ENCODE measurements around the gene PDGFA. TPM values are rescaled to one million over a fixed set of nuclear protein-coding genes. Genes with fewer than 3 reads are reported as not detected.

The PDGFA gene
- total and polyA plus RNA-seq, 8 donors, result 11.1 to 93.0 (median 41.8) TPM

DNA sequence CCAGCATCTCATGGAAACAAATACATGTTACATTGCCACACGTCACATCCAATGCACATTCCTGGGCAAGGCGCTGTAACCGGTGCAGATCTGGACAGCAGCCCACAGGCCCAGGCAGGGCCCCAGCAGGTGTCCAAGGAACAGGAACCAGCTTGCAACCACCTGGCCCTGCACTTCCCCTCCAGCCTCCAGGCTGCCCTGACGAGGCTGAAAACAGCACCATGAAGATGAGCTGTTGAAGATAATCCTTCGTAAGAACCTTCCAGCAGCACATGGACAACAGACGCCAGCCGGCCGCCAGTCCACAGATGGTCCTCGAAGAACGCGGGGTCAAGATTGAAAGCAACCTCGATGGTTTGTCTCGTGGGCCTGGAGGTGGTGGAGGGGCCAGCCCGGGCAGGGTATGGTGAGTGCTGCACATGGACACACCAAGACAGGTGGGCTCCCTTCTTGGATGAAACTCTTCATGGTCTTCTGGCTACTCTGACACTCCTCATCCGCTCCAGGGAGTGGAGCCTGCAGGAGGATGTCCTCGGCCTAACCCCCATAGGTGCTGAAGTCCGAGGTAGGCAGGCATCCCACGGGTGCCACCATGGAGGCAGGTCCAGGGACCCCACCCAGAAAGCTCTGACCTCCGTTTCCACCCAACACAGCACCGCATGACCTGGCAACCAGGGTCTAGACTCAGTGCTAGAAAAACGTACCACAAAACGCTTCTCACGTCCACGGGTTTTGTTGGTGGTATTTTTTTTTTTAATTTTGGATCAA lies 22.9 kb downstream of the PDGFA start:
- intact Hi-C loops (cut with DNase I; ENCODE audit: low total_unique reads), result no loop called here
- Histone ChIP-seq H3K9me3 (no peaks in the 10 kb centered on the region), H3K27me3 (no peaks in the 10 kb centered on the region), H3K4me1 (peaks cover 0 to 13% (median 10%) of the 10 kb centered on the region in 4 donors), H3K36me3 (peaks cover 23 to 58% (median 52%) of the 10 kb centered on the region in 4 donors), H3K27ac (no peak overlapping the region), H3K4me3 (no peak overlapping the region)
- DNase-seq, result peak in 1 of 2 donors; percentile 54
- 72 to 81% (median 77%) methylated on average over 21 to 24 of the region's 24 CpGs for WGBS, 5 donors
- TF ChIP-seq EP300 (IDR thresholded peaks at IDR 0.05) (no peak), POLR2AphosphoS5 (IDR thresholded peaks at IDR 0.05) (no peak), POLR2A (IDR thresholded peaks at IDR 0.05) (no peak), CTCF (IDR thresholded peaks at IDR 0.05) (no peak)

GRCh38 chr7:495761-496321 lies 23.8 kb downstream of the PDGFA start:
- Histone ChIP-seq H3K9me3 (no peaks in the 10 kb centered on the region), H3K4me1 (peaks cover 0 to 11% (median 8%) of the 10 kb centered on the region in 4 donors), H3K36me3 (peaks cover 14 to 50% (median 43%) of the 10 kb centered on the region in 4 donors), H3K4me3 (no peak overlapping the region), H3K27me3 (no peaks in the 10 kb centered on the region), H3K27ac (peak overlapping the region in 1 of 5 donors; percentile 13)
- intact Hi-C loops (cut with DNase I; ENCODE audit: low total_unique reads), result no loop called here
- no peak for TF ChIP-seq CTCF (IDR thresholded peaks at IDR 0.05)
- no peak for TF ChIP-seq EP300 (IDR thresholded peaks at IDR 0.05)
- TF ChIP-seq POLR2A (IDR thresholded peaks at IDR 0.05), result no peak
- no peak for TF ChIP-seq POLR2AphosphoS5 (IDR thresholded peaks at IDR 0.05)
- 74 to 80% (median 76%) methylated on average over 16 to 18 of the region's 18 CpGs for WGBS, 5 donors
- DNase-seq, result no peak

GRCh38 chr7:495326-495725 lies 24.3 kb downstream of the PDGFA start:
- 70 to 87% (median 81%) methylated on average over 6 to 9 of the region's 9 CpGs for WGBS, 5 donors
- TF ChIP-seq CTCF (IDR thresholded peaks at IDR 0.05) (no peak), EP300 (IDR thresholded peaks at IDR 0.05) (no peak), POLR2A (IDR thresholded peaks at IDR 0.05) (no peak), POLR2AphosphoS5 (IDR thresholded peaks at IDR 0.05) (no peak)
- no peak overlapping the region for H3K4me3 ChIP-seq
- intact Hi-C loops (cut with DNase I; ENCODE audit: low total_unique reads), result no loop called here
- H3K27me3 ChIP-seq, result no peaks in the 10 kb centered on the region
- H3K9me3 ChIP-seq, result no peaks in the 10 kb centered on the region
- DNase-seq, result no peak
- peaks cover 0 to 11% (median 8%) of the 10 kb centered on the region in 4 donors for H3K4me1 ChIP-seq
- peak overlapping the region in 1 of 5 donors; percentile 13 for H3K27ac ChIP-seq
- peaks cover 9 to 45% (median 38%) of the 10 kb centered on the region in 4 donors for H3K36me3 ChIP-seq

GRCh38 chr7:494906-495305 lies 24.7 kb downstream of the PDGFA start:
- intact Hi-C loops (cut with DNase I; ENCODE audit: low total_unique reads), result no loop called here
- H3K4me1 ChIP-seq, result peaks cover 0 to 11% (median 8%) of the 10 kb centered on the region in 4 donors

More at GRCh38 chr7:494906-495305, 24.7 kb downstream of the PDGFA start:
- Histone ChIP-seq H3K4me3 (no peak overlapping the region), H3K36me3 (peaks cover 5 to 40% (median 34%) of the 10 kb centered on the region in 4 donors), H3K27me3 (no peaks in the 10 kb centered on the region), H3K27ac (no peak overlapping the region), H3K9me3 (no peaks in the 10 kb centered on the region)
- 57 to 90% (median 75%) methylated on average over 4 to 6 of the region's 6 CpGs for WGBS, 5 donors
- TF ChIP-seq POLR2A (IDR thresholded peaks at IDR 0.05), result no peak
- TF ChIP-seq CTCF (IDR thresholded peaks at IDR 0.05), result no peak
- TF ChIP-seq EP300 (IDR thresholded peaks at IDR 0.05), result no peak
- TF ChIP-seq POLR2AphosphoS5 (IDR thresholded peaks at IDR 0.05), result no peak
- DNase-seq, result no peak
